SK-N-SH treated with all-trans-retinoic acid at 6 μM for 48 hours (cell line): ENCODE results near the gene GLIS1.

Source experiments
- ATAC-seq: fragments of 200-7000 bp; cut with Tn5 transposase; 3 replicates; pipeline ENCODE4 v1.9.1; 2020; ENCODE audit warnings: mild to moderate bottlenecking, moderate library complexity
- ARNTL ChIP-seq: fragments of 450-650 bp; formaldehyde crosslinking; IDR thresholded peaks from 2 replicates; pipeline ENCODE4 v1.5.0; 2020; ENCODE audit warnings: low read depth, mild to moderate bottlenecking, moderate library complexity, borderline replicate concordance
- BACH2 ChIP-seq: fragments of 250-450 bp; sonication (Bioruptor Pico); IDR thresholded peaks from 2 replicates; pipeline ENCODE4 v1.9.0; 2021; ENCODE audit warnings: mild to moderate bottlenecking, borderline replicate concordance
- CREB5 ChIP-seq: fragments of 250-450 bp; sonication (Bioruptor Pico); IDR thresholded peaks from 2 replicates; pipeline ENCODE4 v1.5.1; 2020; ENCODE audit warnings: low read depth, mild to moderate bottlenecking, moderate library complexity
- CSDC2 ChIP-seq: fragments of 250-450 bp; sonication (Bioruptor Pico); IDR thresholded peaks from 2 replicates; pipeline ENCODE4 v1.5.0; 2020; ENCODE audit warnings: mild to moderate bottlenecking, moderate library complexity
- ESRRG ChIP-seq: fragments of 250-450 bp; sonication (Bioruptor Pico); IDR thresholded peaks from 2 replicates; pipeline ENCODE4 v1.6.1; 2021; ENCODE audit warnings: mild to moderate bottlenecking
- GLIS3 ChIP-seq: fragments of 250-450 bp; sonication (Bioruptor Pico); IDR thresholded peaks from 2 replicates; pipeline ENCODE4 v1.5.0; 2020; ENCODE audit warnings: mild to moderate bottlenecking, moderate library complexity
- OSR1 ChIP-seq: fragments of 250-450 bp; sonication (Bioruptor Pico); IDR thresholded peaks from 2 replicates; pipeline ENCODE4 v1.8.0; 2022; ENCODE audit warnings: moderate library complexity, mild to moderate bottlenecking, inconsistent platforms
- POU6F1 ChIP-seq: fragments of 250-450 bp; sonication (Bioruptor Pico); IDR thresholded peaks from 2 replicates; pipeline ENCODE4 v1.8.0; 2021; ENCODE audit warnings: low read depth, mild to moderate bottlenecking, moderate library complexity, borderline replicate concordance
- PPARA ChIP-seq: fragments of 250-450 bp; sonication (Bioruptor Pico); IDR thresholded peaks from 2 replicates; pipeline ENCODE4 v1.5.0; 2020; ENCODE audit warnings: mild to moderate bottlenecking, borderline replicate concordance
- RARB ChIP-seq: fragments of 250-450 bp; sonication (Bioruptor Pico); IDR thresholded peaks from 2 replicates; pipeline ENCODE4 v1.8.0; 2021; ENCODE audit warnings: mild to moderate bottlenecking, moderate library complexity
- SNAI2 ChIP-seq: fragments of 250-450 bp; sonication (Bioruptor Pico); IDR thresholded peaks from 2 replicates; pipeline ENCODE4 v1.5.0; 2020; ENCODE audit warnings: mild to moderate bottlenecking, moderate library complexity
- TCF4 ChIP-seq: fragments of 250-450 bp; sonication (Bioruptor Pico); IDR thresholded peaks from 2 replicates; pipeline ENCODE4 v1.8.0; 2021; ENCODE audit warnings: mild to moderate bottlenecking, moderate library complexity, borderline replicate concordance
- ZC3H10 ChIP-seq: fragments of 250-450 bp; sonication (Bioruptor Pico); IDR thresholded peaks from 2 replicates; pipeline ENCODE4 v1.5.1; 2021; ENCODE audit warnings: mild to moderate bottlenecking, moderate library complexity
- ZFP3 ChIP-seq: fragments of 250-450 bp; sonication (Bioruptor Pico); IDR thresholded peaks from 2 replicates; pipeline ENCODE4 v1.5.0; 2020; ENCODE audit warnings: mild to moderate bottlenecking, moderate library complexity
- ZFP30 ChIP-seq: fragments of 450-650 bp; formaldehyde crosslinking; IDR thresholded peaks from 2 replicates; pipeline ENCODE4 v1.5.0; 2022; ENCODE audit warnings: mild to moderate bottlenecking, moderate library complexity
- ZNF565 ChIP-seq: fragments of 450-650 bp; formaldehyde crosslinking; conservative IDR thresholded peaks from 2 replicates; pipeline ENCODE4 v1.5.0; 2020; ENCODE audit warnings: low read depth, mild to moderate bottlenecking, moderate library complexity
- ZNF70 ChIP-seq: fragments of 450-650 bp; formaldehyde crosslinking; IDR thresholded peaks from 2 replicates; pipeline ENCODE4 v1.5.0; 2020; ENCODE audit warnings: mild to moderate bottlenecking, moderate library complexity
- TF ChIP-seq, protein P1 (sequence below): fragments of 250-450 bp; sonication (Bioruptor Pico); IDR thresholded peaks from 2 replicates; pipeline ENCODE4 v1.8.0; 2020; ENCODE audit warnings: mild to moderate bottlenecking, moderate library complexity, borderline replicate concordance
- TF ChIP-seq, protein P2 (sequence below): fragments of 250-450 bp; sonication (Bioruptor Pico); IDR thresholded peaks from 2 replicates; pipeline ENCODE4 v1.5.1; 2021; ENCODE audit warnings: mild to moderate bottlenecking, moderate library complexity
- TF ChIP-seq, protein P3 (sequence below): fragments of 250-450 bp; sonication (Bioruptor Pico); IDR thresholded peaks from 2 replicates; pipeline ENCODE4 v1.5.0; 2020; ENCODE audit warnings: mild to moderate bottlenecking, moderate library complexity

The GLIS1 gene

GRCh38 chr1:53562981-53563379 is 176.0 kb downstream of the GLIS1 start:
- no peak for ATAC-seq
- TF ChIP-seq ZC3H10 (CRISPR knock-in tag) = no peak
- TF ChIP-seq SNAI2 = no peak
- no peak for TF ChIP-seq RARB
- TF ChIP-seq, protein P1, sequence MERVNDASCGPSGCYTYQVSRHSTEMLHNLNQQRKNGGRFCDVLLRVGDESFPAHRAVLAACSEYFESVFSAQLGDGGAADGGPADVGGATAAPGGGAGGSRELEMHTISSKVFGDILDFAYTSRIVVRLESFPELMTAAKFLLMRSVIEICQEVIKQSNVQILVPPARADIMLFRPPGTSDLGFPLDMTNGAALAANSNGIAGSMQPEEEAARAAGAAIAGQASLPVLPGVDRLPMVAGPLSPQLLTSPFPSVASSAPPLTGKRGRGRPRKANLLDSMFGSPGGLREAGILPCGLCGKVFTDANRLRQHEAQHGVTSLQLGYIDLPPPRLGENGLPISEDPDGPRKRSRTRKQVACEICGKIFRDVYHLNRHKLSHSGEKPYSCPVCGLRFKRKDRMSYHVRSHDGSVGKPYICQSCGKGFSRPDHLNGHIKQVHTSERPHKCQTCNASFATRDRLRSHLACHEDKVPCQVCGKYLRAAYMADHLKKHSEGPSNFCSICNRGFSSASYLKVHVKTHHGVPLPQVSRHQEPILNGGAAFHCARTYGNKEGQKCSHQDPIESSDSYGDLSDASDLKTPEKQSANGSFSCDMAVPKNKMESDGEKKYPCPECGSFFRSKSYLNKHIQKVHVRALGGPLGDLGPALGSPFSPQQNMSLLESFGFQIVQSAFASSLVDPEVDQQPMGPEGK (CRISPR knock-in tag) = no peak
- no peak for TF ChIP-seq CREB5
- no peak for TF ChIP-seq CSDC2
- no peak for TF ChIP-seq POU6F1 (CRISPR knock-in tag)
- TF ChIP-seq ZFP3 = no peak
- no peak for TF ChIP-seq BACH2 (CRISPR knock-in tag)
- TF ChIP-seq ZNF70 (CRISPR knock-in tag) = no peak
- no peak for TF ChIP-seq ZFP30 (CRISPR knock-in tag)
- TF ChIP-seq, protein P2, sequence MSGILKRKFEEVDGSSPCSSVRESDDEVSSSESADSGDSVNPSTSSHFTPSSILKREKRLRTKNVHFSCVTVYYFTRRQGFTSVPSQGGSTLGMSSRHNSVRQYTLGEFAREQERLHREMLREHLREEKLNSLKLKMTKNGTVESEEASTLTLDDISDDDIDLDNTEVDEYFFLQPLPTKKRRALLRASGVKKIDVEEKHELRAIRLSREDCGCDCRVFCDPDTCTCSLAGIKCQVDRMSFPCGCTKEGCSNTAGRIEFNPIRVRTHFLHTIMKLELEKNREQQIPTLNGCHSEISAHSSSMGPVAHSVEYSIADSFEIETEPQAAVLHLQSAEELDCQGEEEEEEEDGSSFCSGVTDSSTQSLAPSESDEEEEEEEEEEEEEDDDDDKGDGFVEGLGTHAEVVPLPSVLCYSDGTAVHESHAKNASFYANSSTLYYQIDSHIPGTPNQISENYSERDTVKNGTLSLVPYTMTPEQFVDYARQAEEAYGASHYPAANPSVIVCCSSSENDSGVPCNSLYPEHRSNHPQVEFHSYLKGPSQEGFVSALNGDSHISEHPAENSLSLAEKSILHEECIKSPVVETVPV (CRISPR knock-in tag) = no peak
- TF ChIP-seq ARNTL (CRISPR knock-in tag) = no peak
- TF ChIP-seq PPARA (CRISPR knock-in tag) = no peak
- TF ChIP-seq OSR1 (CRISPR knock-in tag) = no peak
- no peak for TF ChIP-seq ZNF565 (CRISPR knock-in tag)
- no peak for TF ChIP-seq ESRRG (CRISPR knock-in tag)
- TF ChIP-seq, protein P3, sequence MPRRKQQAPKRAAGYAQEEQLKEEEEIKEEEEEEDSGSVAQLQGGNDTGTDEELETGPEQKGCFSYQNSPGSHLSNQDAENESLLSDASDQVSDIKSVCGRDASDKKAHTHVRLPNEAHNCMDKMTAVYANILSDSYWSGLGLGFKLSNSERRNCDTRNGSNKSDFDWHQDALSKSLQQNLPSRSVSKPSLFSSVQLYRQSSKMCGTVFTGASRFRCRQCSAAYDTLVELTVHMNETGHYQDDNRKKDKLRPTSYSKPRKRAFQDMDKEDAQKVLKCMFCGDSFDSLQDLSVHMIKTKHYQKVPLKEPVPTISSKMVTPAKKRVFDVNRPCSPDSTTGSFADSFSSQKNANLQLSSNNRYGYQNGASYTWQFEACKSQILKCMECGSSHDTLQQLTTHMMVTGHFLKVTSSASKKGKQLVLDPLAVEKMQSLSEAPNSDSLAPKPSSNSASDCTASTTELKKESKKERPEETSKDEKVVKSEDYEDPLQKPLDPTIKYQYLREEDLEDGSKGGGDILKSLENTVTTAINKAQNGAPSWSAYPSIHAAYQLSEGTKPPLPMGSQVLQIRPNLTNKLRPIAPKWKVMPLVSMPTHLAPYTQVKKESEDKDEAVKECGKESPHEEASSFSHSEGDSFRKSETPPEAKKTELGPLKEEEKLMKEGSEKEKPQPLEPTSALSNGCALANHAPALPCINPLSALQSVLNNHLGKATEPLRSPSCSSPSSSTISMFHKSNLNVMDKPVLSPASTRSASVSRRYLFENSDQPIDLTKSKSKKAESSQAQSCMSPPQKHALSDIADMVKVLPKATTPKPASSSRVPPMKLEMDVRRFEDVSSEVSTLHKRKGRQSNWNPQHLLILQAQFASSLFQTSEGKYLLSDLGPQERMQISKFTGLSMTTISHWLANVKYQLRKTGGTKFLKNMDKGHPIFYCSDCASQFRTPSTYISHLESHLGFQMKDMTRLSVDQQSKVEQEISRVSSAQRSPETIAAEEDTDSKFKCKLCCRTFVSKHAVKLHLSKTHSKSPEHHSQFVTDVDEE = no peak
- no peak for TF ChIP-seq TCF4 (CRISPR knock-in tag)
- TF ChIP-seq GLIS3 (CRISPR knock-in tag) = no peak

- no peak for TF ChIP-seq GLIS3 (CRISPR knock-in tag)
- no peak for TF ChIP-seq TCF4 (CRISPR knock-in tag)
- TF ChIP-seq, protein P2 (CRISPR knock-in tag) = no peak
- no peak for TF ChIP-seq POU6F1 (CRISPR knock-in tag)
- no peak for TF ChIP-seq ZNF565 (CRISPR knock-in tag)
- TF ChIP-seq, protein P3 = no peak
- TF ChIP-seq ZC3H10 (CRISPR knock-in tag) = no peak
- no peak for TF ChIP-seq PPARA (CRISPR knock-in tag)
- no peak for TF ChIP-seq ZNF70 (CRISPR knock-in tag)
- TF ChIP-seq ESRRG (CRISPR knock-in tag) = no peak
- TF ChIP-seq RARB = no peak
- no peak for TF ChIP-seq CSDC2
- no peak for TF ChIP-seq SNAI2
- TF ChIP-seq OSR1 (CRISPR knock-in tag) = no peak
- no peak for TF ChIP-seq ZFP3
- no peak for TF ChIP-seq BACH2 (CRISPR knock-in tag)
- no peak for ATAC-seq
These were observed 176.5 kb downstream of the GLIS1 start for GRCh38 chr1:53562291-53562980.
